HepG2 (cell line): ENCODE data around the gene CLIP2. TPM values are rescaled to one million over a fixed set of nuclear protein-coding genes. Genes with fewer than 3 reads are reported as not detected.

Source experiments
- DR1 ChIP-seq: sonication (generic); formaldehyde crosslinking; IDR thresholded peaks from 2 replicates; pipeline ENCODE4 v1.8.0; 2021; ENCODE audit warnings: mild to moderate bottlenecking, missing genetic modification reagents, inconsistent platforms
- ELF3 ChIP-seq: IDR thresholded peaks from 2 replicates; pipeline ENCODE4 v1.6.1; 2016; ENCODE audit warnings: missing genetic modification reagents, missing compliant biosample characterization
- ESRRA ChIP-seq: sonication (generic); formaldehyde crosslinking; IDR thresholded peaks from 2 replicates; pipeline ENCODE4 v1.5.1; 2020; ENCODE audit warnings: mild to moderate bottlenecking, low read depth, missing genetic modification reagents
- HDAC1 ChIP-seq: sonication (generic); formaldehyde crosslinking; IDR thresholded peaks from 2 replicates; pipeline ENCODE4 v1.5.1; 2020; ENCODE audit warnings: mild to moderate bottlenecking, missing genetic modification reagents
- HNRNPK ChIP-seq: fragments of 200-400 bp; formaldehyde crosslinking; IDR thresholded peaks from 2 replicates; pipeline ENCODE4 v1.6.1; 2018; ENCODE audit warnings: low read length, low read depth, moderate library complexity, mild to moderate bottlenecking; ENCODE audit not compliant: poor library complexity, severe bottlenecking
- HNRNPUL1 ChIP-seq: fragments of 200-400 bp; formaldehyde crosslinking; IDR thresholded peaks from 2 replicates; pipeline ENCODE4 v1.6.1; 2017; ENCODE audit warnings: low read depth, mild to moderate bottlenecking, low read length, moderate library complexity
- LCORL ChIP-seq, 2 experiments: fragments of 450-650 bp in 1 of 2; sonication (generic) in 1 of 2; formaldehyde crosslinking in 1 of 2; IDR thresholded peaks; 2 replicates each; pipeline versions ENCODE4 v1.5.0 to v1.6.1; 2017 to 2020; ENCODE audit warnings: antibody characterized with exemption in 1 of 2, missing genetic modification reagents in 1 of 2
- MIXL1 ChIP-seq: IDR thresholded peaks from 2 replicates; pipeline ENCODE4 v1.6.1; 2016
- MTA1 ChIP-seq: sonication (generic); formaldehyde crosslinking; IDR thresholded peaks from 2 replicates; pipeline ENCODE4 v1.4.0; 2020; ENCODE audit warnings: missing genetic modification reagents, mild to moderate bottlenecking, borderline replicate concordance
- NRL ChIP-seq: sonication (generic); formaldehyde crosslinking; IDR thresholded peaks from 2 replicates; pipeline ENCODE4 v1.5.0; 2020; ENCODE audit warnings: missing genetic modification reagents, mild to moderate bottlenecking, moderate library complexity, borderline replicate concordance
- SRSF9 ChIP-seq: fragments of 200-400 bp; formaldehyde crosslinking; IDR thresholded peaks from 2 replicates; pipeline ENCODE4 v1.6.1; 2018; ENCODE audit warnings: borderline replicate concordance, mild to moderate bottlenecking, low read depth, low read length; ENCODE audit not compliant: insufficient read depth, poor library complexity, severe bottlenecking
- ZFAT ChIP-seq: sonication (generic); formaldehyde crosslinking; conservative IDR thresholded peaks from 2 replicates; pipeline ENCODE4 v1.8.1; 2023; ENCODE audit warnings: missing genetic modification reagents, inconsistent platforms
- ZNF234 ChIP-seq: sonication (generic); formaldehyde crosslinking; conservative IDR thresholded peaks from 2 replicates; pipeline ENCODE4 v1.5.1; 2020; ENCODE audit warnings: mild to moderate bottlenecking, missing genetic modification reagents
- ZNF30 ChIP-seq: sonication (generic); formaldehyde crosslinking; IDR thresholded peaks from 2 replicates; pipeline ENCODE4 v1.5.0; 2020; ENCODE audit warnings: mild to moderate bottlenecking, missing genetic modification reagents
- ZNF749 ChIP-seq: sonication (generic); formaldehyde crosslinking; IDR thresholded peaks from 2 replicates; pipeline ENCODE4 v1.8.0; 2022; ENCODE audit warnings: mild to moderate bottlenecking, missing genetic modification reagents, moderate library complexity, borderline replicate concordance
- ZNF761 ChIP-seq: sonication (generic); formaldehyde crosslinking; conservative IDR thresholded peaks from 2 replicates; pipeline ENCODE4 v1.4.0; 2020; ENCODE audit warnings: mild to moderate bottlenecking, missing genetic modification reagents
- polyA plus RNA-seq, 8 experiments: library from polyadenylated mRNA; depleted of rRNA in 3 of 8; stranded (reverse) in 7 of 8; unstranded in 1 of 8; fragments of >200 nt; fragmentation: Illumina TruSeq in 4 of 8; extraction: Trizol in 4 of 8; gene quantifications; 2 replicates each; pipeline versions ENCODE4 v1.2.1 to v1.2.3, GENCODE V29; 2011 to 2016; ENCODE audit warnings: low read depth in 4 of 8, missing spikeins in 1 of 8, mixed read lengths in 1 of 8; ENCODE audit not compliant: insufficient read depth in 1 of 8
- total RNA-seq, 5 experiments: library from RNA; depleted of rRNA; stranded (reverse); fragments of >200 nt; fragmentation: Illumina TruSeq; extraction: Trizol; gene quantifications; 2 replicates each; pipeline ENCODE4 v1.2.3, GENCODE V29; 2016; ENCODE audit warnings: low read depth in 1 of 5
- TF ChIP-seq, protein P1 (sequence below): sonication (generic); formaldehyde crosslinking; IDR thresholded peaks from 2 replicates; pipeline ENCODE4 v1.8.0; 2022; ENCODE audit warnings: mild to moderate bottlenecking, missing genetic modification reagents, borderline replicate concordance
- TF ChIP-seq, protein P2 (sequence below): sonication (generic); formaldehyde crosslinking; IDR thresholded peaks from 2 replicates; pipeline ENCODE4 v1.9.0; 2021; ENCODE audit warnings: missing genetic modification reagents, mild to moderate bottlenecking, borderline replicate concordance
- TF ChIP-seq, protein P3 (sequence below): sonication (generic); formaldehyde crosslinking; IDR thresholded peaks from 2 replicates; pipeline ENCODE4 v1.4.0; 2020; ENCODE audit warnings: mild to moderate bottlenecking, missing genetic modification reagents
- TF ChIP-seq, protein P4 (sequence below): IDR thresholded peaks from 2 replicates; pipeline ENCODE4 v1.6.1; 2016; ENCODE audit warnings: missing compliant biosample characterization, missing genetic modification reagents, borderline replicate concordance
- TF ChIP-seq, protein P5 (sequence below): sonication (generic); formaldehyde crosslinking; IDR thresholded peaks from 2 replicates; pipeline ENCODE4 v1.5.1; 2020; ENCODE audit warnings: mild to moderate bottlenecking, missing genetic modification reagents, borderline replicate concordance

Gene CLIP2
- total and polyA plus RNA-seq, 2 of the 13 experiments (the other 11 are each of a cell fraction or from before 2014, with no cell fraction given), result 6.5 to 17.4 TPM

DNA sequence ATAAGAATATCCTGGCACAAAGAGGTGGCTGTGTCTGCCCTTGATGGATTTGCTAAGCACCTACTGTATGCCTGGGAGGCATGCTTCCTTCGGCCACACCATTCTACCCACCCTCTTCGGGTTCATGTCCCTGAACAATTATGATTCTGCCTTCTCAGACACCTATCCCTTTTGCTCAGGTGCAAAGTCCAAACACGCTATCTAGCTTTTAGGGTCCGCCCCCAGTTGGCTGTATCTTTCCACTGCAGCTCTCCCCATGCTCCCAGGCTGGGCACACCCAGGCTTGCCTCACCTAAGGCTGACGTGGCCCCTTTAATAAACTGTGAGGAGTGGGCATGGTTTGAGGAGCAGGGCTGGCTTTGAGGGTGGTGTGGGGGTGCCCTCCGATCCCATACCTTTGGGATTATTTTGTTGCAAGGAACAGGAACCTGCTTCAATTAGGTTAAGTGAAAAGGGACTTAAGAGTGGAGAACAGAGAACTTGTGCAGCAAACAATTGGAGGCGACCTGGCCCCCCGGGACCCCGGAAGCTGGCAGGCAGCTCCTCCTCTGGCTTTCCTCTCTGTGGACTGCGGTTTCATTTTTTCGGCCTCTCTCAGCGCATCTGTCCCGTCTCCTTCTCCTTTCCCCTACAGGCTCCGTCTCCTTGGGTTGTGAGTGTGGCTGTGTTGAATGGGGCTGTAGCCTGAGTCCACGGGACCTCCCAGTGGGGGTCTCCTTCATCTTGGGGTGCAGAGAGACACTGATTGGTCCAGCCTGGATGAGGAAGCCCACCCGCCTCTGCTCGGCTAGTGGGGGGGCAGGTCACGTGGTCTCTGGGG is 3.8 kb downstream of the CLIP2 start (continued):
- TF ChIP-seq HNRNPK (no peak), ZNF234 (CRISPR knock-in tag) (no peak), ESRRA (no peak; the same call in 1 of the 2 replicates), ZFAT (CRISPR knock-in tag) (no peak), ELF3 (CRISPR knock-in tag) (no peak; the same call in 1 of the 2 replicates), HDAC1 (peak; percentile 92), NRL (CRISPR knock-in tag) (no peak; the same call in 1 of the 2 replicates), ZNF749 (CRISPR knock-in tag) (no peak; the same call in 1 of the 2 replicates), ZNF761 (CRISPR knock-in tag) (0 out of 2 replicates have a peak, but pooled peaks have one; percentile 21), ZNF30 (no peak), MIXL1 (CRISPR knock-in tag) (peak; percentile 73), DR1 (no peak), SRSF9 (no peak), LCORL (IDR thresholded peaks at IDR 0.05) (no peak), LCORL (CRISPR knock-in tag; IDR thresholded peaks at IDR 0.05) (peak; percentile 64; the same call in 1 of the 2 replicates), HNRNPUL1 (no peak), MTA1 (CRISPR knock-in tag) (peak; percentile 76)
- TF ChIP-seq, protein P1, sequence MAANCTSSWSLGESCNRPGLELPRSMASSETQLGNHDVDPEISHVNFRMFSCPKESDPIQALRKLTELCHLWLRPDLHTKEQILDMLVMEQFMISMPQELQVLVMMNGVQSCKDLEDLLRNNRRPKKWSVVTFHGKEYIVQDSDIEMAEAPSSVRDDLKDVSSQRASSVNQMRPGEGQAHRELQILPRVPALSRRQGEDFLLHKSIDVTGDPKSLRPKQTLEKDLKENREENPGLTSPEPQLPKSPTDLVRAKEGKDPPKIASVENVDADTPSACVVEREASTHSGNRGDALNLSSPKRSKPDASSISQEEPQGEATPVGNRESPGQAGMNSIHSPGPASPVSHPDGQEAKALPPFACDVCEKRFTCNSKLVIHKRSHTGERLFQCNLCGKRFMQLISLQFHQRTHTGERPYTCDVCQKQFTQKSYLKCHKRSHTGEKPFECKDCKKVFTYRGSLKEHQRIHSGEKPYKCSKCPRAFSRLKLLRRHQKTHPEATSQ (CRISPR knock-in tag), result no peak
- TF ChIP-seq, protein P2, sequence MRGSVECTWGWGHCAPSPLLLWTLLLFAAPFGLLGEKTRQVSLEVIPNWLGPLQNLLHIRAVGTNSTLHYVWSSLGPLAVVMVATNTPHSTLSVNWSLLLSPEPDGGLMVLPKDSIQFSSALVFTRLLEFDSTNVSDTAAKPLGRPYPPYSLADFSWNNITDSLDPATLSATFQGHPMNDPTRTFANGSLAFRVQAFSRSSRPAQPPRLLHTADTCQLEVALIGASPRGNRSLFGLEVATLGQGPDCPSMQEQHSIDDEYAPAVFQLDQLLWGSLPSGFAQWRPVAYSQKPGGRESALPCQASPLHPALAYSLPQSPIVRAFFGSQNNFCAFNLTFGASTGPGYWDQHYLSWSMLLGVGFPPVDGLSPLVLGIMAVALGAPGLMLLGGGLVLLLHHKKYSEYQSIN (CRISPR knock-in tag), result no peak
- TF ChIP-seq, protein P3, sequence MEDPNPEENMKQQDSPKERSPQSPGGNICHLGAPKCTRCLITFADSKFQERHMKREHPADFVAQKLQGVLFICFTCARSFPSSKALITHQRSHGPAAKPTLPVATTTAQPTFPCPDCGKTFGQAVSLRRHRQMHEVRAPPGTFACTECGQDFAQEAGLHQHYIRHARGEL, result no peak
- TF ChIP-seq, protein P4, sequence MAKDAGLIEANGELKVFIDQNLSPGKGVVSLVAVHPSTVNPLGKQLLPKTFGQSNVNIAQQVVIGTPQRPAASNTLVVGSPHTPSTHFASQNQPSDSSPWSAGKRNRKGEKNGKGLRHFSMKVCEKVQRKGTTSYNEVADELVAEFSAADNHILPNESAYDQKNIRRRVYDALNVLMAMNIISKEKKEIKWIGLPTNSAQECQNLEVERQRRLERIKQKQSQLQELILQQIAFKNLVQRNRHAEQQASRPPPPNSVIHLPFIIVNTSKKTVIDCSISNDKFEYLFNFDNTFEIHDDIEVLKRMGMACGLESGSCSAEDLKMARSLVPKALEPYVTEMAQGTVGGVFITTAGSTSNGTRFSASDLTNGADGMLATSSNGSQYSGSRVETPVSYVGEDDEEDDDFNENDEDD (CRISPR knock-in tag), result peak; percentile 43; the same call in 1 of the 2 replicates
- TF ChIP-seq, protein P5, sequence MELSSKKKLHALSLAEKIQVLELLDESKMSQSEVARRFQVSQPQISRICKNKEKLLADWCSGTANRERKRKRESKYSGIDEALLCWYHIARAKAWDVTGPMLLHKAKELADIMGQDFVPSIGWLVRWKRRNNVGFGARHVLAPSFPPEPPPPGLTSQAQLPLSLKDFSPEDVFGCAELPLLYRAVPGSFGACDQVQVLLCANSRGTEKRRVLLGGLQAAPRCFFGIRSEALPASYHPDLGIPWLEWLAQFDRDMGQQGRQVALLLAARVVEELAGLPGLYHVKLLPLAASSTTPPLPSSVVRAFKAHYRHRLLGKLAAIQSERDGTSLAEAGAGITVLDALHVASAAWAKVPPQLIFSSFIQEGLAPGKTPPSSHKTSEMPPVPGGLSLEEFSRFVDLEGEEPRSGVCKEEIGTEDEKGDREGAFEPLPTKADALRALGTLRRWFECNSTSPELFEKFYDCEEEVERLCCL (CRISPR knock-in tag), result no peak
